Measurements from ENCODE around the gene CEL.
"Not testable (repeated sequence)": the region's sequence is repeated elsewhere in the genome, so short reads cannot be mapped to it uniquely, and the experiment has no call there.

Gene CEL

DNA sequence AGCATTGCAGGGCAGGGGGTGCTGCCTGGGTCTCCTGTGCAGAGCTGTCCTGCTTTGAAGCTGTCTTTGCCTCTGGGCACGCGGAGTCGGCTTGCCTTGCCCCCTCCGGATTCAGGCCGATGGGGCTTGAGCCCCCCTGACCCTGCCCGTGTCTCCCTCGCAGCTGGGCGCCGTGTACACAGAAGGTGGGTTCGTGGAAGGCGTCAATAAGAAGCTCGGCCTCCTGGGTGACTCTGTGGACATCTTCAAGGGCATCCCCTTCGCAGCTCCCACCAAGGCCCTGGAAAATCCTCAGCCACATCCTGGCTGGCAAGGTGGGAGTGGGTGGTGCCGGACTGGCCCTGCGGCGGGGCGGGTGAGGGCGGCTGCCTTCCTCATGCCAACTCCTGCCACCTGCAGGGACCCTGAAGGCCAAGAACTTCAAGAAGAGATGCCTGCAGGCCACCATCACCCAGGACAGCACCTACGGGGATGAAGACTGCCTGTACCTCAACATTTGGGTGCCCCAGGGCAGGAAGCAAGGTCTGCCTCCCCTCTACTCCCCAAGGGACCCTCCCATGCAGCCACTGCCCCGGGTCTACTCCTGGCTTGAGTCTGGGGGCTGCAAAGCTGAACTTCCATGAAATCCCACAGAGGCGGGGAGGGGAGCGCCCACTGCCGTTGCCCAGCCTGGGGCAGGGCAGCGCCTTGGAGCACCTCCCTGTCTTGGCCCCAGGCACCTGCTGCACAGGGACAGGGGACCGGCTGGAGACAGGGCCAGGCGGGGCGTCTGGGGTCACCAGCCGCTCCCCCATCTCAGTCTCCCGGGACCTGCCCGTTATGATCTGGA is 2.7 kb downstream of the CEL start:
- no peak for DNase-seq (ENCODE audit: low spot score)

DNA sequence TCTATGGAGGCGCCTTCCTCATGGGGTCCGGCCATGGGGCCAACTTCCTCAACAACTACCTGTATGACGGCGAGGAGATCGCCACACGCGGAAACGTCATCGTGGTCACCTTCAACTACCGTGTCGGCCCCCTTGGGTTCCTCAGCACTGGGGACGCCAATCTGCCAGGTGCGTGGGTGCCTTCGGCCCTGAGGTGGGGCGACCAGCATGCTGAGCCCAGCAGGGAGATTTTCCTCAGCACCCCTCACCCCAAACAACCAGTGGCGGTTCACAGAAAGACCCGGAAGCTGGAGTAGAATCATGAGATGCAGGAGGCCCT is 3.2 kb downstream of the CEL start:
- DNase-seq (ENCODE audit: low spot score) = no peak

DNA sequence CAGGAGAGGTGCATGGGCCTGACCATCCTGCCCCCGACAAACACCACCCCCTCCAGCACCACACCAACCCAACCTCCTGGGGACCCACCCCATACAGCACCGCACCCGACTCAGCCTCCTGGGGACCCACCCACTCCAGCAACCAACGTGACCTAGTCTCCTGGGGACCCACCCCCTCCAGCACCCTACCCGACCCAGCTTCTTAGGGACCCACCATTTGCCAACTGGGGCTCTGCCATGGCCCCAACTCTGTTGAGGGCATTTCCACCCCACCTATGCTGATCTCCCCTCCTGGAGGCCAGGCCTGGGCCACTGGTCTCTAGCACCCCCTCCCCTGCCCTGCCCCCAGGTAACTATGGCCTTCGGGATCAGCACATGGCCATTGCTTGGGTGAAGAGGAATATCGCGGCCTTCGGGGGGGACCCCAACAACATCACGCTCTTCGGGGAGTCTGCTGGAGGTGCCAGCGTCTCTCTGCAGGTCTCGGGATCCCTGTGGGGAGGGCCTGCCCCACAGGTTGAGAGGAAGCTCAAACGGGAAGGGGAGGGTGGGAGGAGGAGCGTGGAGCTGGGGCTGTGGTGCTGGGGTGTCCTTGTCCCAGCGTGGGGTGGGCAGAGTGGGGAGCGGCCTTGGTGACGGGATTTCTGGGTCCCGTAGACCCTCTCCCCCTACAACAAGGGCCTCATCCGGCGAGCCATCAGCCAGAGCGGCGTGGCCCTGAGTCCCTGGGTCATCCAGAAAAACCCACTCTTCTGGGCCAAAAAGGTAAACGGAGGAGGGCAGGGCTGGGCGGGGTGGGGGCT is 4.6 kb downstream of the CEL start:
- no peak for DNase-seq (ENCODE audit: low spot score)

DNA sequence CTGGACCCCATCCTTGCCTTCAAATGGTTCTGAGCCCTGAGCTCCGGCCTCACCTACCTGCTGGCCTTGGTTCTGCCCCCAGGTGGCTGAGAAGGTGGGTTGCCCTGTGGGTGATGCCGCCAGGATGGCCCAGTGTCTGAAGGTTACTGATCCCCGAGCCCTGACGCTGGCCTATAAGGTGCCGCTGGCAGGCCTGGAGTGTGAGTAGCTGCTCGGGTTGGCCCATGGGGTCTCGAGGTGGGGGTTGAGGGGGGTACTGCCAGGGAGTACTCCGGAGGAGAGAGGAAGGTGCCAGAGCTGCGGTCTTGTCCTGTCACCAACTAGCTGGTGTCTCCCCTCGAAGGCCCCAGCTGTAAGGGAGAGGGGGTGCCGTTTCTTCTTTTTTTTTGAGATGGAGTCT is 5.2 kb downstream of the CEL start:
- DNase-seq (ENCODE audit: low spot score) = no peak

DNA sequence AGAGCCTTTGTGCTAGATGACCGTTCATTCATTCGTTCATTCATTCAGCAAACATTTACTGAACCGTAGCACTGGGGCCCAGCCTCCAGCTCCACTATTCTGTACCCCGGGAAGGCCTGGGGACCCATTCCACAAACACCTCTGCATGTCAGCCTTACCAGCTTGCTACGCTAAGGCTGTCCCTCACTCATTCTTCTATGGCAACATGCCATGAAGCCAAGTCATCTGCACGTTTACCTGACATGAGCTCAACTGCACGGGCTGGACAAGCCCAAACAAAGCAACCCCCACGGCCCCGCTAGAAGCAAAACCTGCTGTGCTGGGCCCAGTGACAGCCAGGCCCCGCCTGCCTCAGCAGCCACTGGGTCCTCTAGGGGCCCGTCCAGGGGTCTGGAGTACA is 6.0 kb downstream of the CEL start:
- DNase-seq (ENCODE audit: low spot score) = no peak

DNA sequence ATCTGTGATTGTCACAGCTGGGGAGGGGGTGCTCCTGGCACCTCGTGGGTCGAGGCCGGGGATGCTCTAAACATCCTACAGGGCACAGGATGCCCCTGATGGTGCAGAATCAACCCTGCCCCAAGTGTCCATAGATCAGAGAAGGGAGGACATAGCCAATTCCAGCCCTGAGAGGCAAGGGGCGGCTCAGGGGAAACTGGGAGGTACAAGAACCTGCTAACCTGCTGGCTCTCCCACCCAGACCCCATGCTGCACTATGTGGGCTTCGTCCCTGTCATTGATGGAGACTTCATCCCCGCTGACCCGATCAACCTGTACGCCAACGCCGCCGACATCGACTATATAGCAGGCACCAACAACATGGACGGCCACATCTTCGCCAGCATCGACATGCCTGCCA is 6.7 kb downstream of the CEL start:
- DNase-seq (ENCODE audit: low spot score) = not testable (repeated sequence)

DNA sequence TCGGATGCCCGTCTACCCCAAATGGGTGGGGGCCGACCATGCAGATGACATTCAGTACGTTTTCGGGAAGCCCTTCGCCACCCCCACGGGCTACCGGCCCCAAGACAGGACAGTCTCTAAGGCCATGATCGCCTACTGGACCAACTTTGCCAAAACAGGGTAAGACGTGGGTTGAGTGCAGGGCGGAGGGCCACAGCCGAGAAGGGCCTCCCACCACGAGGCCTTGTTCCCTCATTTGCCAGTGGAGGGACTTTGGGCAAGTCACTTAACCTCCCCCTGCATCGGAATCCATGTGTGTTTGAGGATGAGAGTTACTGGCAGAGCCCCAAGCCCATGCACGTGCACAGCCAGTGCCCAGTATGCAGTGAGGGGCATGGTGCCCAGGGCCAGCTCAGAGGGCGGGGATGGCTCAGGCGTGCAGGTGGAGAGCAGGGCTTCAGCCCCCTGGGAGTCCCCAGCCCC is 8.8 kb downstream of the CEL start:
- not testable (repeated sequence) for DNase-seq (ENCODE audit: low spot score)

DNA sequence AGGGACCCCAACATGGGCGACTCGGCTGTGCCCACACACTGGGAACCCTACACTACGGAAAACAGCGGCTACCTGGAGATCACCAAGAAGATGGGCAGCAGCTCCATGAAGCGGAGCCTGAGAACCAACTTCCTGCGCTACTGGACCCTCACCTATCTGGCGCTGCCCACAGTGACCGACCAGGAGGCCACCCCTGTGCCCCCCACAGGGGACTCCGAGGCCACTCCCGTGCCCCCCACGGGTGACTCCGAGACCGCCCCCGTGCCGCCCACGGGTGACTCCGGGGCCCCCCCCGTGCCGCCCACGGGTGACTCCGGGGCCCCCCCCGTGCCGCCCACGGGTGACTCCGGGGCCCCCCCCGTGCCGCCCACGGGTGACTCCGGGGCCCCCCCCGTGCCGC is 9.2 kb downstream of the CEL start:
- not testable (repeated sequence) for DNase-seq (ENCODE audit: low spot score)

DNA sequence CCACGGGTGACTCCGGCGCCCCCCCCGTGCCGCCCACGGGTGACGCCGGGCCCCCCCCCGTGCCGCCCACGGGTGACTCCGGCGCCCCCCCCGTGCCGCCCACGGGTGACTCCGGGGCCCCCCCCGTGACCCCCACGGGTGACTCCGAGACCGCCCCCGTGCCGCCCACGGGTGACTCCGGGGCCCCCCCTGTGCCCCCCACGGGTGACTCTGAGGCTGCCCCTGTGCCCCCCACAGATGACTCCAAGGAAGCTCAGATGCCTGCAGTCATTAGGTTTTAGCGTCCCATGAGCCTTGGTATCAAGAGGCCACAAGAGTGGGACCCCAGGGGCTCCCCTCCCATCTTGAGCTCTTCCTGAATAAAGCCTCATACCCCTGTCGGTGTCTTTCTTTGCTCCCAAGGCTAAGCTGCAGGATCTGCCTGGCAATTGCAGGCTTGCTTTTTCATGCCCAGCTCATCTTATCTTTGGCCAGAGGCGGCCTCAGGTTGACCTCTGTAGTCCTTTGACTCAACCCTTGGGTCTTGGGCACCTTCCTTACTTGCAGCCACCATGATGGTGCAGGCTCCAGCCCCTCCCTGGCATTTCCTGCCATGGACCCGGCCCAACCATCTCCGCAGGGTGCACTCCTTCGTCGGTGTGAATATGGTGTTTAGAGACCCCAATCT is 9.8 kb downstream of the CEL start:
- DNase-seq (ENCODE audit: low spot score) = no peak

DNA sequence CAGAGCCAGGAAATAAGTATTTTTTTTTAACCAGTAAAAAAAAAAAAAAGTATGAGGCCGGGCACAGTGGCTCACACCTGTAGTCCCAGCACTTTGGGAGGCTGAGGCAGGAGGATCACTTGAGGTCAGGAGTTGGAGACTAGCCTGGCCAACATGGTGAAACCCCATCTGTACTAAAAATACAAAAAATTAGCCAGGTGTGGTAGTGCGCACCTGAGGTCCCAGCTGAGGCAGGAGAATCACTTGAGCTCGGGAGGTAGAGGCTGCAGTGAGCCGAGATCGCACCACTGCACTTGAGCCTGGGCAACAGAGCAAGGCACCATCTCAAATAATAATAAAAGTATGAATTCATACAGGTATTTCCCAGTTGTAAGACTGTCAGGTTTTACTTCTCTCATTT is 10.4 kb downstream of the CEL start:
- not testable (repeated sequence) for DNase-seq (ENCODE audit: low spot score)

DNA sequence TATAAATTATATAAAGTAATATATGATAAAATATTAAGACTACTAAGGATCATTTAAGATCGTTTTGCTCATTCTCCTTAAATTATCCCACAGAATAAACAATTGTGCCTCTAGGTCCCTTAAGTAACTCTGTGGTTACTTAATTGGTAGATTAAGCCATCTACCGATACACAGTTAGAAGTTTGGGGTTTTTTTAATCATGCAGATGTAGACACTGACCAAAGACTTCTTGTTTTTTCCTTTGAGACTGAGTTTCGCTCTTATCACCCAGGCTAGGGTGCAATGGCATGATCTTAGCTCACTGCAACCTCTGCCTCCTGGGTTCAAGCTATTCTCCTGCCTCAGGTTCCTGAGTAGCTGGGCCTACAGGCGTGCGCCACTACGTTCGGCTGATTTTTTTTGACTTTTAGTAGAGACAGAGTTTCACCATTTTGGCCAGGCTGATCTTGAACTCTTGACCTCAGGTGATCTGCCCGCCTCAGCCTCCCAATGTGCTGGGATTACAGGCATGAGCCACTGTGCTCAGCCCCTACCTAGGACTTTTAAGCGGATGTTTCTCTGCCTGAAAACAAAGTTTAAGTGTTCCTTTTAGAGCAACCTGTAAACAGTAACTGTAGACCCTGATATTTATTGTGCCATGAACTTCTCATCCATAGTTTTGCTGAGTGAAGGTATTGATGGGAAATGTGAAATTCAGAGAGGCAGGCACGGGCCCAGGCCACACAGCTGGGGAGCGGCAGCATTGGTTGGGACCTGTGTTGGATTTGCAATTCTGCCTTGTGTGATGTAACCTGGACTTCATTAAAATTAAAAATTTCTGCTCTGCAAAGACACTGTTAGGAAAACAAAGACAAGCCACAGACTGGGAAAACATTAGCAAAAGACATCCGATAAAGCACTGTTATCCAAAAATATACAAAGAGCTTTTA is 11.6 kb downstream of the CEL start:
- DNase-seq (ENCODE audit: low spot score) = no peak

DNA sequence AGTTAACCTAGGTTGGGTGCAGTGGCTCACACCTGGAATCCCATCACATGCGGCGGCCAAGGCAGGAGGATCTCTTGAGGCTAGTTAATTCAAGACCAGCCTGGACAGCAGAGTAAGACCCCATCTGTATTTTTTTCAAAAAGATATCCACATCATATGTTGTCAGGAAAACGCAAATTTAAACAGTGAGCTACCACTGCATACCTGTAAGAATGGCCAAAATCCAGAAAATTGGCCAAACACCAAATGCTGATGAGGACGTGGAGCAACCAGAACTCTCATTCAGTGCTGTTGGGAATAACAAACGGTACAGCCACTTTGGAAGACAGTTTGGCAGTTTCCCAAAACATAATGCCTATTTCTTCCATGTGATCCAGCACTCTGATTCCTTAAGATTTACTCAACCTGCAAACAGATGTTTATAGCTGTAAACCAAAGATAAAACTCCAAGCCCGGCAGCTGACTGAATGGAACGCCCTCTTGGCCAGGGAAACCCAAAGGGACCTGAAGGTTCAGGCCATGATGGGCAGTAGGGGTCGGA is 12.4 kb downstream of the CEL start:
- DNase-seq (ENCODE audit: low spot score) = no peak

DNA sequence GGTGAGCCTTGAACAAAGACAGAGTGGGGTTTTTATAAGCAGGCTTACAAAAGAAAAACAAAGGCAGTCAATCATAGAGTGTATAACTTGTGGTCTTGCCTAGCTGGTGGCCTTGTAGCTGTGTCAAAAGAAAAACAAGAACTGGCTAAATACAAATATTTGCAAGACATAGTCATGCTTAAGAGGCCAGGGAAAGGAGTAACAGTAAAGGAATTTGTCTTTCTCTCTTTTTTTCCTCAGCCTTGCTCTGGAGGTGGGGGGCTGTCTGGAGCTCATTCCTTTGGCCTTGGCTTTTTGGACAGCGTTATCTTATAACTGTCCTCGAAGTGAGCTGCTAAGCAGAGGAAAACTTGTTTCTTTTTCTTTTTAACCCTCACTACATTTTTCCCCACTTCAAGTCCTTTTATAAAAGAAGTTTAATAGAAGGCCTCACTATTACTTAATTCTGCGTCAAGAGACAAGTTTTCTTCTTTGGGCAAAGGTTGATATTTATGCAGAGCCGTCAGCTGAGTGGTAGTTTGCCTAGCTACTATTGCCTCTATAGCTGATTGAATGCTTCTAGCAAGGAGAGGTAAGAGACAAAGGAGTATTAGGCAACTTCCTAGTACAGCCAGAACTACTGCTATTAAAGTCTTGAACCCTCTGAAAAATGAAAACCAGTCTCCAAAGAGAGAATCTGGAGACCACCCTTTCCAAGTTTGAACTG is 14.3 kb downstream of the CEL start:
- no peak for DNase-seq (ENCODE audit: low spot score)

DNA sequence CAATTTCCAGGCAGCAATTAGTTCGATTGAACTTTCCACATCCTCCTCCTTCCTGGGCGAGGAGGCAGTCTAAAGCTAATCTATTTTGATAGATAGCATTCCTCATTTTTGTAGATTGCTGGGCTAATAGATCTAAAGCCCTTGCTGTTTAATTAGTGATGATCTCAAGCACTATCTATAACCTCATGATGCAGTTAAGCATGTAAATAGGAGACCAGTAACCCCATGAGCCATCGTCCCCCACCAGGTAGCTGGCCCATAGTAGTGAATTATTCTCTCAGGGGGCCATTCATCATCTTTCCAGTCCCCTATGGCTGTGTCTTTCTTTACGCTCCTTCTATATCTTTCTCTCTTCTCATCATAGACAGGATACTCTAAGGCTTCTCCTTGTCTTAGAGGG is 14.9 kb downstream of the CEL start:
- no peak for DNase-seq (ENCODE audit: low spot score)

DNA sequence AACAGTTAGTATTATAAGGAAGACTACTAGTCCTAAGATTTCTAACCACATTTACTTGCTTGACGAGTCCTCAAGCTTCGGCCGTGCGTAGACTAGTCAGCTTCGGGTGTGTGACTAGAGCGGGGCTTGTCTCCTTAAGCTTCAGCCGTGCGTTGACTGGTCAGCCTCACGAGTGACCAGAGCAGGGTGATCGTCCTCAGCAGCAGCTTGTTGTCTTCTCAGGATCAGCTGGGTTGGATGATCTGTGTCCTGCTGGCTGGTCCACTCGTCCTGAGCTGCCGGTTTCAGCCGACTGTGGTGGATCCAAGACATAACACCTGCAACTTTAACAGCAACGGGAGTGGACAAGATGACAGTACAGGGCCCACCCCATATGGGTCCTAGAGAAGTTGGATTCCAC is 16.7 kb downstream of the CEL start:
- no peak for DNase-seq (ENCODE audit: low spot score)

DNA sequence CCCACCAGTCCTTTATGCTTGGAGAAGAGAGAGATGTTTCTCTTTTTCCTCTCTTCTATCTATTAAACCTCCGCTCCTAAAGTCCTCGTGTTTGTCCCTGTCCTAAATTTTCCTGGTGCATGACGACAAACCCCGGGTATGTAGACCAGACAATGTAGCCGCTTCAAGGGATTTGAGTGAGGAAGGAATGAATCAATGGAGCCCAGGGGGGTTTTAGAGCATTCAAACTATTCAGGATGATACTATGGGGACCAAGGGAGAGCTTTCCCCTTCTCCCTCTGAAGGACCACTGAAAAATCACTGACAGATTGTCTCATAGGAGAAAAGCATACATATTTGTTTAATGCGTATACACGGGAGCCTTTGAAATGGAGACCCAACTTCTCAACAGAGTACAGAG is 18.4 kb downstream of the CEL start:
- DNase-seq (ENCODE audit: low spot score) = no peak

DNA sequence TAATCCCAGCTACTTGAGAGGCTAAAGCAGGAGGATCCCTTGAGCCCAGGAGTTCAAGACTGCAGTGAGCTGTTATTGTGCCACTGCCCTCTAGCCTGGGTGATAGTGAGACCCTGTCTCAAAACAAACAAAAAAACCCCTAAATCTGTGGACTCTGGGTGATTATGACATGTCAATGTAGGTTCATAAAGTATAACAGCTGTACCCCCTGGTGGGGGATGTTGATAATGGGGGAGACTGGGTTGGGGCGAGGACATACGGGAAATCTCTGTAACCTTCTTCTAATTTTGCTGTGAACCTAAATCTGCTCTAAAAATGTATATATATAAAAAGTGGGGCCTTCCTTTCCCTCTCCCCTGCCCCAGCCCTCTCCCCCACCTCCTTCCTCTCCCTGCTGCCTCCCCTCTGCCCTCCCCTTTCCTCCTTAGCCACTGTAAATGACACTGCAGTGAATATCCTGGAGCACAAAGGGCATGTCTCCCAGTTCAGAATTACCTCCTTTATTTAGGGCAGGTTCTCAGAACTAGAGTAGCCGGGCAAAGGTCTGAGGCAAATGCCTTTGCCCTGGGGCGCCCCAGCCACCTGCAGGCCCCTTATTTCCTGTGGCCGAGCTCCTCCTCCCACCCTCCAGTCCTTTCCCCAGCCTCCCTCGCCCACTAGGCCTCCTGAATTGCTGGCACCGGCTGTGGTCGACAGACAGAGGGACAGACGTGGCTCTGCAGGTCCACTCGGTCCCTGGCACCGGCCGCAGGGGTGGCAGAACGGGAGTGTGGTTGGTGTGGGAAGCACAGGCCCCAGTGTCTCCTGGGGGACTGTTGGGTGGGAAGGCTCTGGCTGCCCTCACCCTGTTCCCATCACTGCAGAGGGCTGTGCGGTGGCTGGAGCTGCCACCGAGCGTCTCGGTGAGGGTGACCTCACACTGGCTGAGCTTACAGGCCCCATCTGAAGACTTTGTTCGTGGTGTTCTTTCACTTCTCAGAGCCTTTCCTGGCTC is 19.3 kb downstream of the CEL start:
- not testable (repeated sequence) for DNase-seq (ENCODE audit: low spot score)

DNA sequence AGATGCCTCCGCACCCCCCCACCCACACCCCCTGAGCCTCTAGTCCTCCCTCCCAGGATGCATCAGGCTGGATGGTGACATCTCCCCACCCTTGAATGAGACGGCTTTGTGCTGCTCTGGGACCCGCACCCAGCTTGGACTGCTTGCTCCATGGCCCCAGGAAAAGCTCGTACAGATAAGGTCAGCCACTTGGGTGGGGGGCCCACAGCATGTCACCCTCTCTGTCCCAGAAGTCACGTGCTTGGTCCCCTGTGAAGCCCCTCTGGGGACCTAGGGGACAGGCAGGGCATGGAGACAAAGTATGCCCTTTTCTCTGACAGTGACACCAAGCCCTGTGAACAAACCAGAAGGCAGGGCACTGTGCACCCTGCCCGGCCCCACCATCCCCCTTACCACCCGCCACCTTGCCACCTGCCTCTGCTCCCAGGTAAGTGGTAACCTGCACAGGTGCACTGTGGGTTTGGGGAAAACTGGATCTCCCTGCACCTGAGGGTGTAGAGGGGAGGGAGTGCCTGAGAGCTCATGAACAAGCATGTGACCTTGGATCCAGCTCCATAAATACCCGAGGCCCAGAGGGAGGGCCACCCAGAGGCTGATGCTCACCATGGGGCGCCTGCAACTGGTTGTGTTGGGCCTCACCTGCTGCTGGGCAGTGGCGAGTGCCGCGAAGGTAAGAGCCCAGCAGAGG is 20.3 kb downstream of the CEL start:
- DNase-seq (ENCODE audit: low spot score) = not testable (repeated sequence)

DNA sequence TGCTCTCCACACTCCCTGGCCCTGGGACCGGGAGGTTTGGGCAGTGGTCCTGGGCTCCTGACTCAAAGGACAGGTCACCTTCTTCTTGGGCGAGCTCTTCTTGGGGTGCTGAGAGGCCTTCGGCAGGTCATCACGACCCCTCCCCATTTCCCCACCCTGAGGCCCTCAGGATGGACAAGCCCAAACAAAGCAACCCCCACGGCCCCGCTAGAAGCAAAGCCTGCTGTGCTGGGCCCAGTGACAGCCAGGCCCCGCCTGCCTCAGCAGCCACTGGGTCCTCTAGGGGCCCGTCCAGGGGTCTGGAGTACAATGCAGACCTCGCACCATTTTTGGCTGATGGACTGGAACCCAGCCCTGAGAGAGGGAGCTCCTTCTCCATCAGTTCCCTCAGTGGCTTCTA is 21.9 kb downstream of the CEL start:
- not testable (repeated sequence) for DNase-seq (ENCODE audit: low spot score)

All from kidney capillary endothelial cell (primary cell).